SHP77 treated with DMSO at 0.1 percent for 48 hours (cell line): ENCODE data around the gene IL31RA.
"Not testable (repeated sequence)": the region's sequence is repeated elsewhere in the genome, so short reads cannot be mapped to it uniquely, and the experiment has no call there.

Experiments
- DNase-seq: peaks from one replicate; lab custom pipeline; 2025; lab: John Stamatoyannopoulos, UW

The IL31RA gene

DNA sequence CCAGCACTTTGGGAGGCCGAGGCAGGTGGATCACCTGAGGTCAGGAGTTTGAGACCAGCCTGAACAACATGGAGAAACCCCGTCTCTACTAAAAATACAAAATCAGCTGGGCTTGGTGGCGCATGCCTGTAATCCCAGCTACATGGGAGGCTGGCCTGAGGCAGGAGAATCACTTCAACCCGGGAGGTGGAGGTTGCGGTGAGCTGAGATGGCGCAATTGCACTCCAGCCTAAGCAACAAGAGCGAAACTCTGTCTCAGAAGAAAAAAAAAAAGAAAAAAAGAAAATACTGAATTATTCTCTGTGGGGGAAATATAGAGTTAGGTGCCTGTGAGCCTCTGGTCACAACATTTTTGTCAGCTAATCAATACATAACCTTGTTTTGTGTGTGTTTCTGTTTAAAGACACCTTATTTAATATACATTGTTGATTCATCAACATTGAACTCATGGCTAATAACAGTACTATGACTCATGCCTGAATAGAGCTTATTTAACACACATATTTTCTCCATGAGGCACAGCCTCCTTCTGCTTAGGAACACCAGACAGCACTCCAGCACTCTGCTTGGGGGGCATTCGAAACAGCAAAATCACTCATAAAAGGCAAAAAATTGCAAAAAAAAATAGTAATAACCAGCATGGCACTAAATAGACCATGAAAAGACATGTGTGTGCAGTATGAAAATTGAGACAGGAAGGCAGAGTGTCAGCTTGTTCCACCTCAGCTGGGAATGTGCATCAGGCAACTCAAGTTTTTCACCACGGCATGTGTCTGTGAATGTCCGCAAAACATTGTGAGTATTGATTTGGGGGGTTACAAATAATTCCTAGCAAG, at the start of gene IL31RA:
IL31RA (plus strand) TSS at position 519 of the 836 bp plus-strand sequence; CDS start at position 733, 214 bp downstream.
- no peak for DNase-seq

DNA sequence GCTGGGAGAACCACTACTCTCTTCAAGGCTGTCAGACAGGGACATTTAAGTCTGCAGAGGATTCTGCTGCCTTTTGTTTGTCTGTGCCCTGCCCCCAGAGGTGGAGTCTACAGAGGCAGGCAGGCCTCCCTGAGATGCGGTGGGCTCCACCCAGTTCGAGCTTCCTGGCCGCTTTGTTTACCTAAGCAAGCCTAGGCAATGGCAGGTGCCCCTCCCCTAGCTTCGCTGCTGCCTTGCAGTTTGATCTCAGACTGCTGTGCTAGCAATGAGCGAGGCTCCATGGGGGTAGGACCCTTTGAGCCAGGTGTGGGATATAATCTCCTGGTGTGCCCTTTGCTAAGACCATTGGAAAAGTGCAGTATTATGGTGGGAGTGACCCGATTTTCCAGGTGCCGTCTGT, 42.3 kb upstream of the IL31RA start:
- not testable (repeated sequence) for DNase-seq

- DNase-seq, result not testable (repeated sequence)
Observed at GRCh38 chr5:55815939-55816338, 35.2 kb upstream of the IL31RA start.

DNA sequence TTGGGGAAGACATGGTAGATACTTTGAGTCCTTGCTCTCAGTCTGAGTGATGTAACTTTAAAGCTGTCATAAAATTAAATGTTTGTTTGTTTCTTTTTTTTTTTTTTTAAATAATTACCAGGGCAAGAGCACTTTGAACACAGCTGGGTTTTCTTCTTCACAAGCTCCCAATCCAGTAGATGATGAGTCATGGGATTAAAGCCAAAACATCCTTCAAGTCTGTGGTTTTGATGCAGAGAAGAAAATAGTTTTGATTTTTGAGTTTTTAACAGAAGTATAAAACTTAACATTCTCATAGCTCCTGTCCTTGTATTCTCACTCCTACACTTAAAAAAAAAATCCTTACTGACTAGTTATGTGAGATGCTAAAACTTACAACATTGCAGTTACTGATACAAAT, 34.8 kb upstream of the IL31RA start:
- no peak for DNase-seq

- DNase-seq, result no peak
Observed at GRCh38 chr5:55817030-55817429, 34.1 kb upstream of the IL31RA start.

GRCh38 chr5:55820488-55820887, 30.7 kb upstream of the IL31RA start:
- DNase-seq, result no peak

DNA sequence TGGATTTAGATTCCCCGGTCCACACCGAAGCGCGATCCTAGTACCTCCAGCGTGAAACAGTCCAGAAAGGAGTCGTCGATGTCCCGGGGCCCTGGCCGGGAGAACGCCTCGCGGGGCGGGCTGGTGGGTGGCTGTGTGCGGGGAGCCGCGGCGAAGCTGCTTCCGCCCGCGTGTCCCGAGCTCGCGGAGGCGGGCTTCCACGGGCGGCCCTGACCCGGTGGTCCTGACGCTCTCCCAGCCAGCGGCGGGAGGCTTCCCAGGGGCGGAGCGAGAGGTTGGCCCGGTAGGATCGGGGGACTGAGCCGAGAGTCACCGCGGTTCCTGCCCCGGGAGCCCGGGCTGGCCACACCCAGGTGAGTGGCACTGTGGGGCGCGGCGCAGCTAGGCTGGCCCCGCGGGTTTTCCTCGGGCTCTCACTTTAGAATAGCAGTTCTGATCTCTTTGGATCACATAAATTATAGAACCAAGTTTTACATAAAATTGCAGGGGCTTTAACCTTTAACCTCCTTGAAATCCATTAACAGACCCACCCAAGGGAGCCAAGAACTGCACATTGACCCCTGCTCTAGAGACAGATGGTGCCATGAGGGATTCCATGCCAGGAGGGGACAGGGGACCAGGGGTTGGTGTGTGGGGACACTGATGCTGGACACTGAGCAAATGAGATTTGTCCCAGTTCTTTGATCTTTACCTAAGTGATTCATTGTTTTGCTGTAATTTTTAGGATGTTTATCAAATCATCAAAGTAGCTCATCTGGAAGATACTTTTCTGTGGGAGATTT, 29.2 kb upstream of the IL31RA start:
- no peak for DNase-seq

GRCh38 chr5:55823151-55823796, 27.9 kb upstream of the IL31RA start:
- DNase-seq, result no peak

- DNase-seq, result no peak
Observed at GRCh38 chr5:55829956-55830355, 21.2 kb upstream of the IL31RA start.

GRCh38 chr5:55832446-55832845, 18.7 kb upstream of the IL31RA start:
- DNase-seq, result no peak

DNA sequence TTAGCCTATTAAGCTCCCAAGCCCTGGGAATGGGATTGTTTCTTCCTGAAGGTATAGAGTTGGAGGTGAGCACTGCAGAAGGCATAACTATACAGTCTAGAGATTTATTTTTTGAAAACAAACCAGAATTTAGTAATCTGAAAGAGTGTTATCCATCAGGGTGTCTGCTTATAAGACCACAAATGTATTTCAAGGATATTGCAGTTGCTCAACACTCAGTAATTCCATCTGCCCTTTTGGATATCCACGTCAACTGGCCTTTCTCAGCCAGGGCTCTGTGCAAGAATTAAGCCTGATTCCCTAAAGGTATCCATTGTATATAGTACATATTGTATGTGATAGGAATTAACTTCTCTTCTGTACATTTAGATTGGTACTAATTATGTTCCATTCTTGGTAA, 15.0 kb upstream of the IL31RA start:
- DNase-seq, result no peak

- DNase-seq, result no peak
Observed at GRCh38 chr5:55841976-55842375, 9.2 kb upstream of the IL31RA start.

- DNase-seq, result no peak
Observed at GRCh38 chr5:55847837-55848236, 3.3 kb upstream of the IL31RA start.

- no peak for DNase-seq
Observed at GRCh38 chr5:55848783-55849182, 2.4 kb upstream of the IL31RA start.

DNA sequence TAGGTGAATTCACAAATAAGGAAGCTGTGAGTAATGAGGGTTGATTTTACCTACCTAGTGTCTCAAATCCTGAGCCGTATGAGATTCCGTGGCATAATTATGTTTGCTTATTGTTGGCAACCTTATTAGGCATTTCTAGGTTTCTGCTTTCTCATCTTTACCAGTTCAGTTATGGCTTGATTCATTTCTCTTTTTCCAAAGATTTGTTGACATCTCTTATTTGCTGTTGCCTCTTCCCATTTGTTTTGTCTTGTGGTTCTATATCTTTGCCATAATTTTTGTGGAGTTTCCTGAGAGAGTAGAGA, 470 bp downstream of the IL31RA start:
- no peak for DNase-seq

DNA sequence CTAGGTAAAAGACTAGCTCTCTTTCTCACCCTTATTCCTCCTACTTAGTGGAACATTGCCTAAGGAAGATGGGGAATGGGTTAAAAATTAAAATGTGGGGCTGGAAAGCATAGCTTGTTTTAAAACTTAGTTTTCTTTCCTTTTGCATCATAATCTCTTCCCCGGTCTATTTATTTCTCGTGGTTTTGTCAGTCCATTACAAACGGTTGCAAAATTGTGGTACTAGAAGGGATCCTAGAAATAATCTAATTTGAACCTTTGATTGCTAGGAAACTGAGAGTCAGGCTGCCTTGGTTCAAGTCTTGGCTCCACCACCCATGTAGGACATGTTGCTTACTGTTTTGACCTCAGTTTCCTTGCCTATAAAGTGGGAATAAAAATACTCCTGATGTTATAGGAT, 1.3 kb downstream of the IL31RA start:
- no peak for DNase-seq

- DNase-seq, result no peak
Observed at GRCh38 chr5:55853041-55853670, 2.0 kb downstream of the IL31RA start.

DNA sequence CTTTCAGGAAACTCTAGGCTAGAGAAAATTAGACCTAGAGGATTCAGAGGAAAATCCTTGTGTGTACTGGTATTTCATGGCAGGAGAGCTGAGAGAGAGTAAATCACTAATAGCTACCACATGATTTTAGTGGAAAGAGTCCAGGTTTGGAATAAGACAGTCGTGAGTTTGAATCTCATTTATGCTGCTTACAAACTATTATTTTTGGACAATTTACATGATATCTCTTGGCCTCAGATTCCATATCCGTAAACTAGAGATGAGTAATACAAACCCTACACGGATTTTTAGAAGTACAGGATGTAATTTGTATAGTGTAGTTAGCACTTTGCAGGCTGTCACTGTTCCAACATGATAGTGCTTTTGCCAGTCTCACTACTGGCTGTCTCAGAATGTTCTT, 2.7 kb downstream of the IL31RA start:
- no peak for DNase-seq

DNA sequence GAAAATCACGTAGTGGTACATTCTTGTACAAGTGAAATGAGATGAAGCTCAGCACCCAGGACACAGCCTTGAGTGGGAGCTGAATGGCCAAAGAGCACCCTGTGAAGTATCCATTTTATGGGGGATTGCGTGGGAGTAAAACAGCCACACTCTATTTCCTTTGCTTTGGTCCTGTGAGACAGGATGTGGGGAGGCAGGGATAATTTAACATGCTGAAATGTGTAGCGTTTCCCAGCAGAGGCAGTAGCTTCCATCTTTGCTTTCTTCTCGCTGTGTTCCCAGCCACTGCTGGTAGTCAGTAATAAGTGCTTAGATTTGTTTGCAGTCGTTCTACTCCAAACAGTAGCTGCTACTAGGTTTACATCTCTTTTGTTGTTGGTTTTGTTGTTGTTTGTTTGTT, 4.4 kb downstream of the IL31RA start:
- no peak for DNase-seq

GRCh38 chr5:55856516-55857246, 5.5 kb downstream of the IL31RA start:
- DNase-seq, result no peak

- no peak for DNase-seq
Observed at GRCh38 chr5:55857247-55857640, 6.1 kb downstream of the IL31RA start.

DNA sequence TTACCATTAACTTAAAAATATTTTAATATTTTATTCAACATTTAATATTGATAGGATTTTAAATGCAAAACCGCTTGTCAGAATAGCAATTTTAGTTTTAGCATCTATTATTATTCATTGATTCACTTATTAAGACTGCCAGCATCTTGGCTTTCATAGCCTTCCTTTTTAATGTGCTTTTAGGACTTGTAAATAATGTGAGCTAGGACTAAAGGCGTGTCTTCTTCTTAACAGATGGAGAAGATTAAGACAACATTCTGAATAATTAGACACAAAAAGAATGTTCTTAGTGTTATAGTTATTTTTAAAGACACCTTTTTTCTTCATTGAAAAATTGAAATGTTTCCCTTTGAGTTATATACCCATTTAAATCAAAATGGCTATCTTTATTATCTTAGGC, 6.9 kb downstream of the IL31RA start:
- DNase-seq, result no peak
